ENCODE data around the gene OPTC.

OPTC gene

GRCh38 chr1:203504400-203505250 is 10.7 kb downstream of the OPTC start:
- peak; percentile 12 for DNase-seq (ENCODE audit: low read depth, low spot score)
- H3K9ac ChIP-seq (ENCODE audit: insufficient read length): no peak overlapping the region
- TF ChIP-seq POLR2AphosphoS5 (IDR thresholded peaks at IDR 0.05; ENCODE audit: borderline replicate concordance, low read depth, low read length) (no peak), FOXP2 (optimal IDR thresholded peaks at IDR 0.05; ENCODE audit: control extremely low read depth, extremely low read length, insufficient read depth) (no peak), EZH2 (IDR thresholded peaks at IDR 0.05) (no peak)
- no peak overlapping the region for H3K27ac ChIP-seq
- no peaks in the 10 kb centered on the region for H3K36me3 ChIP-seq (ENCODE audit: insufficient read depth, low read length)
- no peaks in the 10 kb centered on the region for H3K9me3 ChIP-seq (ENCODE audit: low read depth, low read length)
- no peak overlapping the region for H3K4me3 ChIP-seq

GRCh38 chr1:203505526-203506204 is 11.7 kb downstream of the OPTC start:
- no peak for TF ChIP-seq POLR2AphosphoS5 (IDR thresholded peaks at IDR 0.05; ENCODE audit: borderline replicate concordance, low read depth, low read length)
- no peak for TF ChIP-seq EZH2 (IDR thresholded peaks at IDR 0.05)
- TF ChIP-seq FOXP2 (optimal IDR thresholded peaks at IDR 0.05; ENCODE audit: control extremely low read depth, extremely low read length, insufficient read depth): no peak

GRCh38 chr1:203506858-203507626 is 13.1 kb downstream of the OPTC start:
- no peak for DNase-seq (ENCODE audit: low read depth, low spot score)
- Histone ChIP-seq H3K27ac (no peak overlapping the region), H3K36me3 (ENCODE audit: insufficient read depth, low read length) (no peaks in the 10 kb centered on the region), H3K9me3 (ENCODE audit: low read depth, low read length) (no peaks in the 10 kb centered on the region), H3K9ac (ENCODE audit: insufficient read length) (no peak overlapping the region), H3K4me3 (no peak overlapping the region)
- TF ChIP-seq EZH2 (IDR thresholded peaks at IDR 0.05) (no peak), FOXP2 (optimal IDR thresholded peaks at IDR 0.05; ENCODE audit: control extremely low read depth, extremely low read length, insufficient read depth) (no peak), POLR2AphosphoS5 (IDR thresholded peaks at IDR 0.05; ENCODE audit: borderline replicate concordance, low read depth, low read length) (no peak)

More at GRCh38 chr1:203505526-203506204, 11.7 kb downstream of the OPTC start:
- Histone ChIP-seq H3K9ac (ENCODE audit: insufficient read length) (no peak overlapping the region), H3K4me3 (no peak overlapping the region), H3K9me3 (ENCODE audit: low read depth, low read length) (no peaks in the 10 kb centered on the region), H3K36me3 (ENCODE audit: insufficient read depth, low read length) (no peaks in the 10 kb centered on the region), H3K27ac (no peak overlapping the region)
- no peak for DNase-seq (ENCODE audit: low read depth, low spot score)

- H3K27ac ChIP-seq: no peak overlapping the region
- no peak for DNase-seq (ENCODE audit: low read depth, low spot score)
These were observed 13.8 kb downstream of the OPTC start for GRCh38 chr1:203507759-203508158.

GRCh38 chr1:203508463-203509073 is 14.6 kb downstream of the OPTC start:
- TF ChIP-seq FOXP2 (optimal IDR thresholded peaks at IDR 0.05; ENCODE audit: control extremely low read depth, extremely low read length, insufficient read depth) (no peak), EZH2 (IDR thresholded peaks at IDR 0.05) (no peak), POLR2AphosphoS5 (IDR thresholded peaks at IDR 0.05; ENCODE audit: borderline replicate concordance, low read depth, low read length) (no peak)
- Histone ChIP-seq H3K27ac (no peak overlapping the region), H3K9ac (ENCODE audit: insufficient read length) (no peak overlapping the region), H3K36me3 (ENCODE audit: insufficient read depth, low read length) (no peaks in the 10 kb centered on the region), H3K9me3 (ENCODE audit: low read depth, low read length) (no peaks in the 10 kb centered on the region), H3K4me3 (no peak overlapping the region)
- no peak for DNase-seq (ENCODE audit: low read depth, low spot score)

More at GRCh38 chr1:203507759-203508158, 13.8 kb downstream of the OPTC start:
- Histone ChIP-seq H3K9me3 (ENCODE audit: low read depth, low read length) (no peaks in the 10 kb centered on the region), H3K36me3 (ENCODE audit: insufficient read depth, low read length) (no peaks in the 10 kb centered on the region), H3K9ac (ENCODE audit: insufficient read length) (no peak overlapping the region), H3K4me3 (no peak overlapping the region)
- TF ChIP-seq POLR2AphosphoS5 (IDR thresholded peaks at IDR 0.05; ENCODE audit: borderline replicate concordance, low read depth, low read length) (no peak), FOXP2 (optimal IDR thresholded peaks at IDR 0.05; ENCODE audit: control extremely low read depth, extremely low read length, insufficient read depth) (no peak), EZH2 (IDR thresholded peaks at IDR 0.05) (no peak)

- Histone ChIP-seq H3K36me3 (ENCODE audit: insufficient read depth, low read length) (no peaks in the 10 kb centered on the region), H3K9ac (ENCODE audit: insufficient read length) (no peak overlapping the region), H3K27ac (no peak overlapping the region), H3K9me3 (ENCODE audit: low read depth, low read length) (no peaks in the 10 kb centered on the region), H3K4me3 (no peak overlapping the region)
- TF ChIP-seq POLR2AphosphoS5 (IDR thresholded peaks at IDR 0.05; ENCODE audit: borderline replicate concordance, low read depth, low read length) (no peak), EZH2 (IDR thresholded peaks at IDR 0.05) (no peak), FOXP2 (optimal IDR thresholded peaks at IDR 0.05; ENCODE audit: control extremely low read depth, extremely low read length, insufficient read depth) (no peak)
- DNase-seq (ENCODE audit: low read depth, low spot score): no peak
These were observed 15.2 kb downstream of the OPTC start for GRCh38 chr1:203509135-203509534.

- no peak for TF ChIP-seq FOXP2 (optimal IDR thresholded peaks at IDR 0.05; ENCODE audit: control extremely low read depth, extremely low read length, insufficient read depth)
- TF ChIP-seq POLR2AphosphoS5 (IDR thresholded peaks at IDR 0.05; ENCODE audit: borderline replicate concordance, low read depth, low read length): no peak
- TF ChIP-seq EZH2 (IDR thresholded peaks at IDR 0.05): no peak
- no peak for DNase-seq (ENCODE audit: low read depth, low spot score)
These were observed 17.6 kb downstream of the OPTC start for GRCh38 chr1:203511513-203511912.

More at GRCh38 chr1:203511513-203511912, 17.6 kb downstream of the OPTC start:
- Histone ChIP-seq H3K36me3 (ENCODE audit: insufficient read depth, low read length) (no peaks in the 10 kb centered on the region), H3K9me3 (ENCODE audit: low read depth, low read length) (no peaks in the 10 kb centered on the region), H3K4me3 (no peak overlapping the region), H3K27ac (no peak overlapping the region), H3K9ac (ENCODE audit: insufficient read length) (no peak overlapping the region)

Data from SK-N-MC (cell line).